CD4-positive, CD25-positive, alpha-beta regulatory T cell (primary cell): ENCODE results near the gene SULT2A1. TPM values are rescaled to one million over a fixed set of nuclear protein-coding genes. Genes with fewer than 3 reads are reported as not detected.
A peak's percentile ranks its signal among the peaks of the same experiment; 100 is the strongest.
"Not testable (repeated sequence)": the region's sequence is repeated elsewhere in the genome, so short reads cannot be mapped to it uniquely, and the experiment has no call there.

ENCODE experiments used
- ATAC-seq, 2 donors: fragments of 150-1000 bp; cut with Tn5 transposase; one replicate each; pipeline ENCODE4 v1.10.0; 2021; ENCODE audit warnings: low read depth in 2 of 2, moderate number of reproducible peaks in 2 of 2, moderate library complexity in 1 of 2
- DNase-seq, 3 donors: peaks; one replicate each; pipeline versions ENCODE4 v3.0.0 to v3.0.0-alpha.2; 2012 to 2022; ENCODE audit warnings: mixed read lengths in 1 of 3
- H3K27ac ChIP-seq: one replicate; pipeline ENCODE4 v1.7.0; 2013; ENCODE audit warnings: mild to moderate bottlenecking, low read length; ENCODE audit not compliant: insufficient read depth, poor library complexity, severe bottlenecking
- H3K27me3 ChIP-seq: one replicate; pipeline ENCODE4 v1.7.0; 2013; ENCODE audit warnings: low read length; ENCODE audit not compliant: control insufficient read depth, insufficient read depth
- H3K36me3 ChIP-seq: one replicate; pipeline ENCODE4 v1.7.0; 2013; ENCODE audit warnings: mild to moderate bottlenecking, low read length, moderate library complexity; ENCODE audit not compliant: control insufficient read depth, insufficient read depth
- H3K4me1 ChIP-seq: 2 replicates; pipeline ENCODE4 v1.7.0; 2013; ENCODE audit warnings: mild to moderate bottlenecking, low read length; ENCODE audit not compliant: insufficient read depth, control insufficient read depth, poor library complexity, severe bottlenecking
- H3K4me3 ChIP-seq: one replicate; pipeline ENCODE4 v1.7.0; 2013; ENCODE audit warnings: low read depth, mild to moderate bottlenecking, low read length, moderate library complexity
- H3K9me3 ChIP-seq, 2 experiments: 1 replicate in 1 of 2; 2 replicates in 1 of 2; pipeline ENCODE4 v1.7.0; 2013; ENCODE audit warnings: low read length in 2 of 2, mild to moderate bottlenecking in 1 of 2, moderate library complexity in 1 of 2; ENCODE audit not compliant: control insufficient read depth in 2 of 2
- H3K27ac Mint-ChIP-seq, 3 donors: one replicate each; pipeline ENCODE4 v1.8.0; 2020 to 2022; ENCODE audit warnings: mild to moderate bottlenecking in 3 of 3, mixed read lengths in 3 of 3, moderate library complexity in 2 of 3
- H3K27me3 Mint-ChIP-seq: one replicate; pipeline ENCODE4 v1.8.0; 2022; ENCODE audit warnings: mild to moderate bottlenecking, mixed read lengths
- H3K36me3 Mint-ChIP-seq: one replicate; pipeline ENCODE4 v1.8.0; 2020; ENCODE audit warnings: mixed read lengths
- H3K4me1 Mint-ChIP-seq, 4 donors: one replicate each; pipeline ENCODE4 v1.8.0; 2020 to 2022; ENCODE audit warnings: mixed read lengths in 4 of 4, mild to moderate bottlenecking in 1 of 4
- H3K4me3 Mint-ChIP-seq, 4 donors: one replicate each; pipeline ENCODE4 v1.8.0; 2020 to 2022; ENCODE audit warnings: mild to moderate bottlenecking in 4 of 4, mixed read lengths in 4 of 4, moderate library complexity in 3 of 4
- H3K9me3 Mint-ChIP-seq, 7 donors: one replicate each; pipeline ENCODE4 v1.8.0; 2020 to 2022; ENCODE audit warnings: mixed read lengths in 7 of 7, mild to moderate bottlenecking in 3 of 7, moderate library complexity in 2 of 7
- polyA plus RNA-seq, 4 donors: library from polyadenylated mRNA; unstranded; fragments of 300-500 nt; fragmentation: Illumina TruSeq; gene quantifications; one replicate each; pipeline ENCODE4 v1.2.3, GENCODE V29; 2021
- total RNA-seq: library from RNA; stranded (reverse); gene quantifications from one replicate; pipeline ENCODE4 v1.2.3, GENCODE V29; 2022

SULT2A1 gene
- total and polyA plus RNA-seq, 5 donors from 2014 or later: not detected

GRCh38 chr19:47882890-47883289, 3.2 kb downstream of the SULT2A1 start:
- Mint-ChIP-seq H3K27ac (no peak overlapping the region), H3K4me1 (no peaks in the 10 kb centered on the region), H3K9me3 (peaks cover 0 to 4% (median 0%) of the 10 kb centered on the region in 7 donors), H3K4me3 (no peak overlapping the region), H3K27me3 (no peaks in the 10 kb centered on the region), H3K36me3 (peaks cover 3% of the 10 kb centered on the region)
- Histone ChIP-seq H3K27ac (no peak overlapping the region), H3K27me3 (no peaks in the 10 kb centered on the region), H3K9me3 (no peaks in the 10 kb centered on the region), H3K4me1 (no peaks in the 10 kb centered on the region), H3K4me3 (no peak overlapping the region), H3K36me3 (no peaks in the 10 kb centered on the region)
- no peak for ATAC-seq
- no peak for DNase-seq

- Histone ChIP-seq H3K4me3 (no peak overlapping the region), H3K9me3 (no peaks in the 10 kb centered on the region), H3K36me3 (no peaks in the 10 kb centered on the region), H3K4me1 (no peaks in the 10 kb centered on the region), H3K27me3 (no peaks in the 10 kb centered on the region), H3K27ac (no peak overlapping the region)
- no peak for DNase-seq
- no peaks in the 10 kb centered on the region for H3K4me1 Mint-ChIP-seq
- H3K27ac Mint-ChIP-seq: no peak overlapping the region
- no peak for ATAC-seq
- peaks cover 3% of the 10 kb centered on the region for H3K36me3 Mint-ChIP-seq
- H3K27me3 Mint-ChIP-seq: no peaks in the 10 kb centered on the region
- no peak overlapping the region for H3K4me3 Mint-ChIP-seq
- peaks cover 0 to 4% (median 0%) of the 10 kb centered on the region in 7 donors for H3K9me3 Mint-ChIP-seq
These were observed 4.4 kb downstream of the SULT2A1 start for GRCh38 chr19:47881757-47882156.

GRCh38 chr19:47879385-47879784, 6.7 kb downstream of the SULT2A1 start:
- not testable (repeated sequence) for ATAC-seq, H3K27me3 ChIP-seq, H3K4me1 Mint-ChIP-seq, H3K4me1 ChIP-seq, H3K4me3 ChIP-seq, DNase-seq, H3K9me3 Mint-ChIP-seq, H3K27ac ChIP-seq, H3K27ac Mint-ChIP-seq, H3K4me3 Mint-ChIP-seq, H3K27me3 Mint-ChIP-seq, H3K36me3 Mint-ChIP-seq, H3K9me3 ChIP-seq, H3K36me3 ChIP-seq

DNA sequence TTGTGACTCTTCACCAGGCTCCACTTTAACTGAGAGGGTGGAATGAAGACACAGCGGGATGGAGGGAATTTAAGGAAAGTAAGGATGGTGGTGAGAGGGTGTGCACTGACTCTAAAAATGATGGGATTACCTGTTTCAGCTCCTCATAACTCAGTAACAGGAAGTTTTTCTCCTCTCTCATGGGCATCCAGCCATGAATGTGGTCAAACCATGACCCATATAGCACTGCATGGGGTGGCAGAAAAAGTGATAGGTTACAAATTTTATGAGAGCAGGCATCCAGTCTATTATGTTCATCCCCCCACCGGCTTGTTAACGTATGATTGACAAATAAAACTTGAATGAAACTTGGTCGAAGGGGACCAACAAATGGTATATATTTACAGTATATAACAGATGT, 7.2 kb downstream of the SULT2A1 start:
- ATAC-seq (no peak), DNase-seq (no peak)
- Mint-ChIP-seq H3K36me3 (peaks cover 3% of the 10 kb centered on the region), H3K27me3 (peaks cover 4% of the 10 kb centered on the region), H3K4me3 (no peak overlapping the region), H3K4me1 (no peaks in the 10 kb centered on the region), H3K27ac (no peak overlapping the region), H3K9me3 (peaks cover 0 to 4% (median 0%) of the 10 kb centered on the region in 7 donors)
- H3K4me3 ChIP-seq: no peak overlapping the region
- H3K36me3 ChIP-seq: no peaks in the 10 kb centered on the region
- no peaks in the 10 kb centered on the region for H3K9me3 ChIP-seq
- H3K4me1 ChIP-seq: no peaks in the 10 kb centered on the region
- no peak overlapping the region for H3K27ac ChIP-seq
- H3K27me3 ChIP-seq: no peaks in the 10 kb centered on the region

- no peak overlapping the region for H3K27ac ChIP-seq
- Mint-ChIP-seq H3K4me3 (no peak overlapping the region), H3K36me3 (peaks cover 4% of the 10 kb centered on the region), H3K9me3 (peaks cover 0 to 3% (median 0%) of the 10 kb centered on the region in 7 donors), H3K27ac (no peak overlapping the region), H3K27me3 (no peaks in the 10 kb centered on the region), H3K4me1 (peaks cover 0 to 6% (median 4%) of the 10 kb centered on the region in 4 donors)
- H3K27me3 ChIP-seq: no peaks in the 10 kb centered on the region
- H3K4me3 ChIP-seq: no peak overlapping the region
- no peaks in the 10 kb centered on the region for H3K9me3 ChIP-seq
- no peaks in the 10 kb centered on the region for H3K36me3 ChIP-seq
- DNase-seq (no peak), ATAC-seq (no peak)
- H3K4me1 ChIP-seq: no peaks in the 10 kb centered on the region
These were observed 20.9 kb downstream of the SULT2A1 start for GRCh38 chr19:47865166-47865565.

GRCh38 chr19:47863514-47863936, 22.6 kb downstream of the SULT2A1 start:
- ATAC-seq: peak; percentile 74 to 85

DNA sequence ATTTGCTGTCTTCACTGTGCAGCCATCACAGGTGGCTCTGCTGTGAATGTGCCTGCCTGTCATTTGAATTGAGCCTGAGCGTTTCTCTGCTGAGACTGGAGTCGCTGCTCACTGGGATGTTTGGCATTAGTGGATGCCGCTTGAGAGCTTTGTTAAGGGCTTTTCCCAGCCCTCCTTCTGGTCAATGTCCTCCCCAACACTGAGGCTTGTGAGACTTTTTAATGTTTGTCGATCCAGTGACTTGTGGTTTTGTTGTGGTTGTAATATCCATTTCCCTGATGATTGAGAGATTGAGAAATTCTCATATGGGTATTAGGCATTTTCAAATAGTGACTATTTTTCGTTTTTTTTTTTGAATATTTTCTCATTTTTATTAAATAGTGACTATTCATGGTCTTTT, 24.5 kb downstream of the SULT2A1 start:
- no peaks in the 10 kb centered on the region for H3K9me3 ChIP-seq
- H3K27ac ChIP-seq: no peak overlapping the region
- ATAC-seq (no peak), DNase-seq (no peak)
- H3K36me3 ChIP-seq: no peaks in the 10 kb centered on the region
- H3K27me3 Mint-ChIP-seq: peaks cover 4% of the 10 kb centered on the region
- H3K9me3 Mint-ChIP-seq: peaks cover 0 to 3% (median 0%) of the 10 kb centered on the region in 7 donors
- peaks cover 0 to 2% (median 1%) of the 10 kb centered on the region in 4 donors for H3K4me1 Mint-ChIP-seq
- H3K4me3 ChIP-seq: no peak overlapping the region
- H3K27ac Mint-ChIP-seq: no peak overlapping the region
- H3K36me3 Mint-ChIP-seq: peaks cover 4% of the 10 kb centered on the region
- H3K4me1 ChIP-seq: no peaks in the 10 kb centered on the region
- H3K27me3 ChIP-seq: no peaks in the 10 kb centered on the region
- peak overlapping the region in 1 of 4 donors; percentile 27 for H3K4me3 Mint-ChIP-seq

More at GRCh38 chr19:47863514-47863936, 22.6 kb downstream of the SULT2A1 start:
- Histone ChIP-seq H3K27ac (no peak overlapping the region), H3K4me3 (no peak overlapping the region), H3K9me3 (no peaks in the 10 kb centered on the region), H3K36me3 (no peaks in the 10 kb centered on the region), H3K27me3 (no peaks in the 10 kb centered on the region), H3K4me1 (no peaks in the 10 kb centered on the region)
- peak; percentile 56 to 71 (median 67) for DNase-seq
- peaks cover 0 to 2% (median 1%) of the 10 kb centered on the region in 4 donors for H3K4me1 Mint-ChIP-seq
- H3K4me3 Mint-ChIP-seq: peak overlapping the region in 2 of 4 donors; percentile 21 to 71
- peaks cover 4% of the 10 kb centered on the region for H3K36me3 Mint-ChIP-seq
- peak overlapping the region in 1 of 3 donors; percentile 36 for H3K27ac Mint-ChIP-seq
- H3K27me3 Mint-ChIP-seq: peaks cover under 1% of the 10 kb centered on the region
- peaks cover 0 to 3% (median 0%) of the 10 kb centered on the region in 7 donors for H3K9me3 Mint-ChIP-seq

DNA sequence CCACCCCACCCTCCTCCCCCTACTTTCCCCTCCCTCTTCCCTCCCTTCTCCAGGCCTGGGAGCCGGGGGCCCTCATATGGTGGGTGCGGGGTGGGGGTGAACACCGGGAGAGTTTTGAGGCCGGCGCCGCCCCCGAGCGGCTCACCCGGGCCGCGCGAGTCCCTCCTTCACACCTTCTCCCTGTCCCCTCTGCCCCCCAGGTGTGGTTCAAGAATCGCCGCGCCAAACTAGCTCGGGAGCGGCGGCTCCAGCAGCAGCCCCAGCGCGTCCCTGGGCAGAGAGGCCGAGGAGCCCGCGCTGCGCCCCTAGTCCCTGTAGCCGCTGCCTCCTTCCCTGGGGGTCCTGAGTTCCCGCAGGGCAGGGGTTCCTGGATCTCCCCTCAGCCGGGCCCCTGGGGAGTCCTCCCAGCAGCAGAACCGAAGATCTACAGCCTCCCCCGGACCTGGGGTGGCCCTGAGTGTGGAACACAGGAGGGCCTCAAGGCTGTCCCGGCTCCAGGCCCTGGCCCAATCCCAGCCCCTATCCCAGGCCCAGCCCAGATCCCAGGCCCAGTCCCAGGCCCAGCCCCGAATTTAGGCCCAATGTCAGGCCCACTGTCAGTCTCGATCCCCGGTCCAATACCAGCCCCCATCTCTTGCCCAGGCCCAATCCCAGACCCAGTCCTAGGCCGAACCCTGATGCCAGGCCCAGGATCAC, 25.4 kb downstream of the SULT2A1 start:
- H3K36me3 Mint-ChIP-seq: peaks cover 4% of the 10 kb centered on the region

More for the DNA sequence above, 25.4 kb downstream of the SULT2A1 start:
- ATAC-seq: no peak
- no peak for DNase-seq
- Histone ChIP-seq H3K27ac (no peak overlapping the region), H3K4me3 (no peak overlapping the region), H3K27me3 (no peaks in the 10 kb centered on the region), H3K36me3 (no peaks in the 10 kb centered on the region), H3K4me1 (no peaks in the 10 kb centered on the region), H3K9me3 (no peaks in the 10 kb centered on the region)
- Mint-ChIP-seq H3K4me3 (no peak overlapping the region), H3K27me3 (peaks cover 4% of the 10 kb centered on the region), H3K9me3 (peaks cover 0 to 3% (median 0%) of the 10 kb centered on the region in 7 donors), H3K27ac (no peak overlapping the region), H3K4me1 (peaks cover 0 to 2% (median 1%) of the 10 kb centered on the region in 4 donors)
